Dermis blood vessel endothelial cell (primary cell): ENCODE measurements around the gene HMMR. TPM values are rescaled to one million over a fixed set of nuclear protein-coding genes. Genes with fewer than 3 reads are reported as not detected.
"Not testable (repeated sequence)": the region's sequence is repeated elsewhere in the genome, so short reads cannot be mapped to it uniquely, and the experiment has no call there.

ENCODE experiments used
- DNase-seq: peaks from one replicate; pipeline ENCODE4 v3.0.0; 2010
- total RNA-seq: library from RNA; depleted of rRNA; stranded (reverse); fragments of >200 nt; gene quantifications from 2 replicates; pipeline ENCODE4 v1.2.3, GENCODE V29; 2014

HMMR gene
- total RNA-seq, 1 donor from 2014 or later, result 16.2 TPM

DNA sequence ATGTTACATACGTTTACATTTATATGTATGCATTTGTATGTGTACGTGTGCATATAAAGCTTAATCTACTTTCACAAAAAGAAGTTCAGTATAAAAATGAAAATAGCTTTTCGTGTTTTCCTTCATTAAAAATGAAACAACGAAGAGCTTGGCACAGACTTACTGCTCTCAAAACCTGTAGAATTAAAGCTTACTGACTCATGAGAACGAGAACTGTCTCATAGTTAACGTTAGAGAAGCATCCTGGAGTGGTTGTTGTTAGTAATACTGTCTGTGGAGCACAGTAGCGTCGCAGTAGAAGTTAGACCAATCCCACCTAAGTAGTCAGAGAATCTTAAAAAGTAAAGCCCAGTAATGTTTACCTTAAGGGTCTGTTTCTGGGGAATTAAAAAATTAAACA, 46.3 kb downstream of the HMMR start:
- DNase-seq, result peak; percentile 52

DNA sequence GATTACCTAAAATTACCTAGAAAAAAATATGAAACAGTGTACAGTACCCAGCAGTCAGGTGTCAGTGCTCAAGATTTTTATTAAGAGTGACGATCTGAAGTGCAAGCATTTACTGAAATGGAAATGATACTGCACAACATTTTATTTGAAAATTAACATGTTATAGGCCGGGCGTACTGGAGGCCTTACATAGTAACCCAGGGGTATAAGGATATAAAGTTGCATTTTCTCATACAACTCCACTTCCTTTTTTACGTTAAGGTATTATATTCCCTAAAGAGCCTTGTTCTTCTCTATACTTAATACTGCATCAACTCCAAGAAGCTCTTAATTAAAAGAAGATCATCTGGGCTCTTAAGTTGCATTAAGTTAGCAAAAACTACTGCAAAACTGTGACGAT, 48.3 kb downstream of the HMMR start:
- DNase-seq, result peak; percentile 7

DNA sequence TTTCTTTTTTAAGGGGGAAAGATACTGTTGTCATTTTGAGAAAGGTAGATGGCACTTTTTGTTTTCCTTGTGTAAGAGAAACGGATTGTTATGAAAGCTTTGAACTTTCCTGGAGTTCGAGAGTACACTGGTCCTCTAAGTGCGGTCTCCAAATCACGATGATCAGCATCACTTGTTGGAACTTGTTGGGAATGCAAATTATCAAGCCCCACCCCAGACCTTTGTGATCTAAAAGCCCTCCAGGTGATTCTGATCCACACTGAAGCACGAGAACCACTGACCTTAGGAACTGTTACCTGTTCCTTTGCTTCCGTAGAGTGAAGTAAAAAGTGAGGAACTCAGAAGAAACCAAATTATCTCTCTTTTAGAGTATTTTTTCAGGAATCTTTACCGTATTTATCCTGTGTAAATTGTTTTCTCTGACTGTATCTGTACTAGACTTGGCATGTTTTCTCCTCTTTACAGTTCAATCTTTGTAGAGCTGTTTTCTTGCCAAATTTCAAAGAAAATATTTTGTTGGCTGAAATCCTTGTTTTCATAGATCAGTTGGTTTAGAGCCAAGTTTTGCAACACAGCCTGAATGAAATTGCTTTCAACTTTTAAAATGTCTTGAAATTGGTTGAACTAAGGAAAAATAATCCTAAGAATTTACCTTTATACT, 49.0 kb downstream of the HMMR start:
- peak; percentile 59 for DNase-seq

DNA sequence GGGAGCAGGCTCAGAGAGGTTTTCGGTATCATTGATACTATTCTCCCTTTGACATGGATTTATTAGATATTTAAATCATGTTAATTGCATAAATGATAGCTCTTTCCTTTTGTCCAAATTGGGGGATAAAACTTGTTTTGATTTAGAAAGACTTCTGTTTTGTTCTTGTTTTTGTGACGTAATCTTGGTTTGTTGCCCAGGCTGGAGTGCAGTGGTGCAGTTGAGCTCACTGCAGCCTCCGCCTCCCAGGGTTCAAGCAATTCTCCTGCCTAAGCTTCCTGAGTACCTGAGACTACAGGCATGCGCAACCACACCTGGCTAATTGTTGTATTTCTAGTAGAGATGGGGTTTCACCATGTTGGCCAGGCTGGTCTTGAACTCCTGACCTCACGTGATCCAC, 52.1 kb downstream of the HMMR start:
- DNase-seq, result no peak

DNA sequence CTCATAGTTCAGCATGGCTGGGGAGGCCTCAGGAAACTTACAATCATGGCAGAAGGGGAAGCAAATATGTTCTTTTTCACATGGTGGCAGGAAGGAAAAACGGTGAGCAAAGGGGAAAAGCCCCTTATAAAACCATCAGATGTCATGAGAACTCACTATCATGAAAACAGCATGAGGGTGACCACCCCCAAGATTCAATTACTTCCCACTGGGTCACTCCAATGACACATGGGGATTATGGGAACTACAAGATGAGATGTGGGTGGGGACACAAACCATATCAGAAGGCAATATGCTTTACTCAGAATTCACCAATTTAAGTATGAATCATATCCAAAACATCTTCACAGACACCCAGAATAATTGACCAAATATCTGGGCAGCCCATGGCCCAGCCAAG, 64.7 kb downstream of the HMMR start:
- no peak for DNase-seq

DNA sequence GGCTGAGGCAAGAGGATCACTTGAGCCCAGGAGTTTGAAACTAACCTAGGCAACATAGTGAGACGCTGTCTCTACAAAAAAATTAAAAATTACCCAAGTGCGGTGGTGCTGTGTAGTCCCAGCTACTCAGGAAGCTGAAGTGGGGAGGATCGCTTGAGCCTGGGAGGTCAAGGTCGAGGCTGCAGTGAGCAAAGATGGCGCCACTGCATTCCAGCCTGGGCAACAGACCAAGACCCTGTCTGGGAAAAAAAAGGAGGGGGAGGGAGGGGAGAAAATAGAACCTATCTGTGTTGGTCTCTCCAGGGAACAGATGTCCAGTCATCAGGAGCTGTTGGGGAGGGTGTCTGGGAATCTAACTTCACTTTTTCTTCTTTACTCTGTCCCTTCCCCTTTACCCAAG, 69.3 kb downstream of the HMMR start:
- no peak for DNase-seq

DNA sequence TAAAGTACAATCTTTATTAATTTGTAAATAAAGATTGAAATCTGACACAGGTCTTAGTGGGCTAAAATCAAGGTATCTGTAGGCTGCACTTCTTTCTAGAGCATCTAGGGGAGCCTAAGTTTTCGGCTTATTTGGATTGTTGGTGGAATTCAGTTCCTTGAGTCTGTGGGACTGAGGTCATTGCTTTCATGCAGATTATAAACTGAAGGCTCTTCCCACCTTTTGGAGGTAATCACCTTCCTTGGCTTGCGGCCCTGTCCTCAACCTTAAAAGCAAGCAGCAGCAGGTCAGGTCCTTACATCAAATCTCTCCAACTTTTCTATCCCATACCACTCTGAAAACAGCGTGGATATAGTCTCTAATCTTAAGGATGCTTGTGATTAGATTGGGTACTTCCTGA, 70.8 kb downstream of the HMMR start:
- no peak for DNase-seq

DNA sequence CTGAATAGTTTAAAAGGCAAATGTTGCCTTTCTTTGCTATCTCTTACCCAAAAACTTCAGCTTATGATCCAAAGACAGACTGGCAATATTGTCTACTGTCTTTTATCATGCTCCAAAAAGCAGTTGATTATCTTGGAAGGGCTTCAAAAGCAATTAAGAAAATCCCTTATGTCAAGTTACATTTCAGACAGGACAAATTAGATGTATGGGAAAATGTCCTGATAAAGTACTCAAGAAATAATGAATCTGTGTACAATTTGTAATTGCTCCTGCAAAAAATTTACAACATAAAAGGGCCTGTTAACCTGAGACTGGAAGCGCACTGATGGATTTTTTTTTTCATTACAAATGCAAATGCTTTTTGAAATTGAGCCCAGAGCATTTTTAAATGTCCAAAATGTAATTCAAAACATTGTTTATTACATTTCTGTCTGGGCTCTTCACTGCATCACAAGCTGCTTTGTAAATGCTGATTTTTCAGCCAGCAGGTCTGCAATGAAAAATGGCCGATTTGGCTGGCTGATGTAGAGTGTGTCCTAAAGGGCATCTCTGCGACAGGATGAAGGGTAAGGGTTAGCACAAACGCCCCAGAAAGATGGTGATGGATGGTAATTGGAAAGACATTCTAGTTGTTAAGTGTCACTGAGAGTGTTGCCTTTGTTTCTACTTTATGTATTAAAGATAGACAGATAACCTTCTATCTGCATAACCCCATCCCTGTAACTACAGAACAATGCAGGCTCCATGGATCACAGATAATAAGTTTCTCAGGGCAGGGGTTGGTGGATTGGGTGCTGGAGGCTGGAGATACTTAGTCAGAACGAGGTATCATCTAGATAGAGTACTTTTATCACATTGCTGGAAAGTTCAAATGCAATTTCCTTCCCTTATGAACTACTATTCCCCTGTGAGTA, 72.0 kb downstream of the HMMR start:
- DNase-seq, result no peak

DNA sequence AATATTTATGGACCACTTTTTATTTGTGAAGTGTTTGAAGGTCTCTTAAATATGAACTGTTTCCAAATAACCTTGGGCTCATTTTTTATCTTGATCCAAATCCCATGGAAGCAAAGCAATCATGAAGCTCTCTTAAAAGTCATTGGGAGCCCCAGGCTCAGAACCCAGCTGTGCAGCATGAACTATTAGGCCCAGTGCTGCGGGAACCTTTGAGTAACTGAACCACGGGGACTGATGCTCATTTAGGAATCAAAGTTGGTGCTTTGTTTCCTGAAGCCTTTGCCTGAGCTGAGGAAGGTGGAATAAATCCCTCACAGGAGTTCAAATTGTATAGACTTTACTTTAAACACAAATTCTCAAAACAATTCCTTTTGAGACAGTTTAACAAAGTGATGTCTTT, 72.8 kb downstream of the HMMR start:
- DNase-seq, result no peak

DNA sequence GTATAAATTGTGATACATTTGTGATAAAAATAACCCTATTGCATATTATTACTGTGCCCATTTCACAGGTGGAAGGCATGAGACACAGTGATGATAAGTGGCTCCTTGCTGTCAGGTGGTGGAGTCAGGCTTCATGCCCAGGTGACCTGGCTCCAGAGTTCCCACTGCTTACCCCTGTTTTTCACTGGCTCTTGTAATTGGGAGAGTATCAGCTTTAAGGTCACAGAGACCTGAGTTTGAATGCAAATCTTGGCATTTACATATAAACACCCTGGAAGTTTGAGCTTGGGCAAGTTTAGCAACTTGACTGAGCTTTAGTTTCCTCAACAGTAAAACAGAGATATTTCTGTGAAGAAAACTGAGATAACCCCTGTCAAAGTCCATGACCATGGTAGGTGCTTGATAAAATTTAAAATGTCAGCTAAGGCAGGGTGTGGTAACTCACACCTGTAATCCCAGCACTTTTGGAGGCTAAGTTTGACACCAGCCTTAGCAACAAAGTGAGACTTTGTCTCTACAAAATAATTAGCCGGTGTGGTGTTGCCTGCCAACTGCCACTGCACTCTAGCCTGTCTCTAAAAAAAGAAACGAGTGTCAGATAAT, 74.2 kb downstream of the HMMR start:
- DNase-seq, result no peak

DNA sequence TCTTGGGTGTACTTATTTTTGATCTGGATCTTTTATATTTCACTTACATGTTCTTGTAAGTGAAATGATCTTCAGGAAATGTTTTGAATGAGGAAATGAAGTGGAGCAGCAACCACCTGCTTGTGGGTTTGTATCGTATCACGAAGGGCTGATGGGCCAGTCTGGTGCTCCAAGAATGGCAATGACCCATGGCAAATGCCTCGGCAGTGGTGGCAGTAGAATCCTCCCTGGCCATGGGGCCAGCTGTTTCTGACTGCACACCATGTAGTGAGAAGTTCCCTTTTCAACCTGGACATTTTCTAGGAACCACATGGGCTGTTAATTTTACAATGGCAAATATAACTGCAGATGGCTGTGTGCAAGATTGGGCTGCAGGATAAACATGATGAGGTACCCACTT, 74.9 kb downstream of the HMMR start:
- no peak for DNase-seq

DNA sequence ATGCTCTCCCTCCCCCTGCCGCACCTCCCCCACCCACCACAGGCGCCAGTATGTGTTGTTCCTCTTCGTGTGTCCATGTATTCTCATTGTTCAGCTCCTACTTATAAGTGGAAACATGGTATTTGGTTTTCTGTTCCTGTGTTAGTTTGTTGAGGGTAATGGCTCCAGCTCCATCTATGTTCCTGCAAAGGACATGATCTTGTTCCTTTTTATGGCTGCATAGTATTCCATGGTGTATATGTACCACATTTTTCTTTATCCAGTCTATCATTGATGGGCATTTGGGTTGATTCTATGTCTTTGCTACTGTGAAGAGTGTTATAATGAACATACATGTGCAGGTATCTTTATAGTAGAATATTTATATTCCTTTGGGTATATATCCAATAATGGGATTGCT, 76.0 kb downstream of the HMMR start:
- not testable (repeated sequence) for DNase-seq

DNA sequence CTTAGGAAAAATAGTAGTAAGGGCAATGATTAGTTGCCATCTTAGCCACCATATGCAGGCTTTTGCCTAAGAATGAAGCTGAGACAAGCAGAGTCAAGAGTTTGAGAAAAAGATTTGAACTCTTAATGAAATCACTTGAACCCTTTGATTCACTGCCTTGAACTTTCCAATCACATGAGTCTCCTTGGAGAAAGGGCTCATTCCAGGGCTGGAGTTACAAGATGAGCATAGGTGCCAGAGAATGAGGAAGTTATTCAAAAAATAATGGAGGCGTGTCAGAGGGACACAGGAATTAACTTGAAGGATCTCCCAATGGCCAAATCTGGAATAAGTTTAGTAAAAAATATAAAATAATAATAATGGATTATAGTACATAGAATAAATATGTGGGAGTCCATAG, 80.3 kb downstream of the HMMR start:
- DNase-seq, result no peak

Other genes starting within 250 kb of the HMMR start
- 379 and 441 TPM in 2 replicates for gene CCNG1, start 23.0 kb upstream of the HMMR start, total RNA-seq
- gene NUDCD2, start 530 bp upstream of the HMMR start, total RNA-seq, result 2.9 and 7.6 TPM in 2 replicates
- gene MAT2B, start 45.0 kb downstream of the HMMR start, total RNA-seq, result 89.9 and 107 TPM in 2 replicates